ENCODE measurements around the gene KRT82. TPM values are rescaled to one million over a fixed set of nuclear protein-coding genes. Genes with fewer than 3 reads are reported as not detected.
A peak's percentile ranks its signal among the peaks of the same experiment; 100 is the strongest.

Gene KRT82
- total RNA-seq, 6 experiments from 2014 or later = not detected

- H3K27me3 ChIP-seq = no peaks in the 10 kb centered on the region
- TF ChIP-seq POLR2A (IDR thresholded peaks at IDR 0.05) = no peak
- no peak overlapping the region for H3K4me3 ChIP-seq
- DNase-seq = no peak
- H3K9me3 ChIP-seq = no peaks in the 10 kb centered on the region
- ATAC-seq = no peak
- intact Hi-C loops (cut with DNase I) = loop anchor here in 1 of 2 donors (10.0 kb wide), 1 partner anchor 167 kb away; no protein-coding TSS in a partner anchor
- 57% methylated on average over 1 of the region's 1 CpG for WGBS (ENCODE audit: insufficient coverage, low coverage, low lambda C conversion rate, missing lambda C conversion rate)
- no peaks in the 10 kb centered on the region for H3K36me3 ChIP-seq
- no peak overlapping the region for H3K27ac ChIP-seq
- H3K4me1 ChIP-seq = no peaks in the 10 kb centered on the region
Observed at GRCh38 chr12:52398176-52398575, 8.0 kb downstream of the KRT82 start.

- Histone ChIP-seq H3K4me1 (no peaks in the 10 kb centered on the region), H3K9me3 (no peaks in the 10 kb centered on the region), H3K36me3 (no peaks in the 10 kb centered on the region), H3K4me3 (no peak overlapping the region), H3K27ac (no peak overlapping the region), H3K27me3 (no peaks in the 10 kb centered on the region)
- no peak for DNase-seq
- ATAC-seq = no peak
- whole genome bisulfite sequencing (ENCODE audit: insufficient coverage, low coverage, low lambda C conversion rate, missing lambda C conversion rate) = no CpG with 5 or more reads among the region's 8 CpGs
- no peak for TF ChIP-seq POLR2A (IDR thresholded peaks at IDR 0.05)
- no peak for TF ChIP-seq CTCF (IDR thresholded peaks at IDR 0.05)
- intact Hi-C loops (cut with DNase I) = loop anchor here in 1 of 2 donors (10.0 kb wide), 1 partner anchor 168 kb away; no protein-coding TSS in a partner anchor
Observed at GRCh38 chr12:52396656-52397055, 9.5 kb downstream of the KRT82 start.

GRCh38 chr12:52395761-52396434 is 10.2 kb downstream of the KRT82 start:
- no peak for TF ChIP-seq POLR2A (IDR thresholded peaks at IDR 0.05)
- peak in 2 of 4 donors; percentile 14 to 25 for TF ChIP-seq CTCF (IDR thresholded peaks at IDR 0.05)
- no peak overlapping the region for H3K4me3 ChIP-seq
- intact Hi-C loops (cut with DNase I) = loop anchor here in 1 of 2 donors (10.0 kb wide), 1 partner anchor 169 kb away; no protein-coding TSS in a partner anchor
- 47% methylated on average over 6 of the region's 20 CpGs for WGBS (ENCODE audit: insufficient coverage, low coverage, low lambda C conversion rate, missing lambda C conversion rate)
- DNase-seq (no peak), ATAC-seq (no peak)
- no peaks in the 10 kb centered on the region for H3K4me1 ChIP-seq
- H3K9me3 ChIP-seq = no peaks in the 10 kb centered on the region
- H3K36me3 ChIP-seq = no peaks in the 10 kb centered on the region
- H3K27me3 ChIP-seq = no peaks in the 10 kb centered on the region
- no peak overlapping the region for H3K27ac ChIP-seq

GRCh38 chr12:52394836-52395405 is 11.2 kb downstream of the KRT82 start:
- intact Hi-C loops (cut with DNase I) = loop anchor here in 1 of 2 donors (10.0 kb wide), 1 partner anchor 170 kb away; no protein-coding TSS in a partner anchor
- no peak for ATAC-seq
- Histone ChIP-seq H3K9me3 (no peaks in the 10 kb centered on the region), H3K4me3 (no peak overlapping the region), H3K27ac (no peak overlapping the region), H3K4me1 (no peaks in the 10 kb centered on the region), H3K36me3 (no peaks in the 10 kb centered on the region), H3K27me3 (no peaks in the 10 kb centered on the region)
- TF ChIP-seq POLR2A (IDR thresholded peaks at IDR 0.05) (no peak), CTCF (IDR thresholded peaks at IDR 0.05) (no peak)
- WGBS (ENCODE audit: insufficient coverage, low coverage, low lambda C conversion rate, missing lambda C conversion rate) = no CpG with 5 or more reads among the region's 13 CpGs
- no peak for DNase-seq

GRCh38 chr12:52392465-52393007 is 13.6 kb downstream of the KRT82 start:
- WGBS (ENCODE audit: insufficient coverage, low coverage, low lambda C conversion rate, missing lambda C conversion rate) = 68% methylated on average over 3 of the region's 7 CpGs
- Histone ChIP-seq H3K9me3 (no peaks in the 10 kb centered on the region), H3K4me1 (no peaks in the 10 kb centered on the region), H3K4me3 (no peak overlapping the region), H3K36me3 (no peaks in the 10 kb centered on the region), H3K27me3 (no peaks in the 10 kb centered on the region), H3K27ac (no peak overlapping the region)
- TF ChIP-seq POLR2A (IDR thresholded peaks at IDR 0.05) = no peak
- no peak for TF ChIP-seq CTCF (IDR thresholded peaks at IDR 0.05)
- ATAC-seq (no peak), DNase-seq (no peak)
- intact Hi-C loops (cut with DNase I) = loop anchor here in 1 of 2 donors (10.0 kb wide), 1 partner anchor 172 kb away; no protein-coding TSS in a partner anchor

Data from right lobe of liver (tissue), 6 donors.